ENCODE results near the gene LTK.

The LTK gene

DNA sequence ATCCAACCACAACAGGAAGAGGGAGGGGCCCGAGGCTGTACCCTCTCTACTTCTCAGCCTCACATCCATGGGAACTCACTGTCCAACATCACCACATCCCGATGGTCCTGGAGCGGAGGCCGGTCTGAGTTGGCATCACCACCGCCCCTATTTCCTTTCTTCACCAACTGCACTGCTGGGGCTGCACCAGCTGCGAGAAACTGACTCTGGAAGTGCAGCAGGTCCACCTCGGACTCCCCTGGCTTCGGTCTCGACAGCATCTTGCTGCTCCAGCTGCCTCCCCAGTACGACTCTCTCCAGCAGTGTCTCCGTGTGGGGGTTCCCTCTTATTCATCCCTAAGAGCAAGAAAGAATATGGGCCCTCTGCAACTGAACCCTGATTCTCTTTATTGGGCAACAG, 23.2 kb upstream of the LTK start:
- DNase-seq = peak in 2 of 10 donors; percentile 55 to 71
- intact Hi-C loops (cut with DNase I) = no loop called here

DNA sequence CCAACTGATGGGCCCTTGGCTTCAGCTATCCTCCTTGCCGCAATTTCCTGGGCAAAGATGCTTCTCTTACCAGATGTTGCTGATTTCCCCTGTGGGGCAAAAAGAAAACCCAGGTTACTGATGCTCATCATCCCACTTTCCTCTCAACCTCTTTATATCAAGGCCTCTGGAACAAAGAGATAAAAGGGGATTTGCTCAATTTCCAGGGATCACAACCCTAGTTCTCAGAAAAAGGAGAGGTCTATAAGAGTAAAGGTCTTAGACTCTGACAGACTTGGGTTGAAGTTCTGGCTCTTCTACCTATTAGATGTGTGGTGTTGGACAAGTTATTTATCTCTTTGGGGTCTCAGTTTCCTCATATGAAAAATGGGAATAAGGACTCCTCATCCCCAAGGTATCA, 21.9 kb upstream of the LTK start:
- intact Hi-C loops (cut with DNase I) = no loop called here
- no peak for DNase-seq

DNA sequence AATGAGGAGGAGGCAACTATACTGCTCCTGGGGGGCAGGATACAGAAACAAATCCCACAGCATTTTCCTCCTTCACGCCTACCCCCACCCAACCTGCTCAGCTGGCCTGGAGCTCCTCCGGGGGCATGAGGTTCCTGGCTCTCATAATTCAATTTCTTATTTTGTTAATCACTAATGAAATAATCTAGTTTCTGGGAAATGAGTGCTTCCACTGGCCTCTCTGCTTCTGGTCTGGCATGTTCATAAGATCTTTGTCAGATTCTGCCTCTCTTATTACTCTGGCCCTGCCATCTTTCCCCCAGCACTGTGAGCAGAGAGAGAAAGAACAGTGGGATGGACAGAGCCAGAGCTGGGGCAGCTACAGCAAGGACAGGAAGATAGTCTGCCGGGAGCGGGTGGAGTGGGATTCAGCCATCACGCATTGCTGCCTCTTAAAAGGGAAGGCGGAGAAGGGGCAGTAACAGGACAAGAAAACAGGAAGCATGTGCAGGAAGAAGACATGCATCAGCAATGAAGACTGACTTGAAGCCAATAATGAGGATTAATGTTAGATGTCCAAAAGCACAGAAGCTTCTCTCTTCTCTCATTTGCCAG, 16.8 kb upstream of the LTK start:
- DNase-seq = no peak
- intact Hi-C loops (cut with DNase I) = no loop called here

DNA sequence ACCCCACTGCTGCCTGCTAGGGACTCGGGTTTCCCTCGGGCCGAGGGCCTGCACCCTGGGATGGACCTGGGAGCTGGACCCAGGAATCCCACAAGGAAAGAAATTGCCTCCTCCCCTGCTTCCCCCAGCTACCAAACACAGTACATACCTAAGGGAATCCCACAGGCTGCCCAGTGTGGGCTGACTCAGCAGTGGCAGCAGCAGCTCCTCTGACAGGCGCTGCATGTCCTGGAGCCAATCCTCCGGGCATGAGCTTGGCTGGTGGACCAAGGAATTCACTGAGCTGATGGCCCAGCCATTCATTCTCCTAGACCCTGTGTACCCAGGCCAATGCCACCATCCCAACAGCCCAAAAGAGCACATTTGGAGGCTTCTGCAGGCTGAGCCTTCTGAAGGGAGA, 9.5 kb upstream of the LTK start:
- intact Hi-C loops (cut with DNase I) = no loop called here
- no peak for DNase-seq

DNA sequence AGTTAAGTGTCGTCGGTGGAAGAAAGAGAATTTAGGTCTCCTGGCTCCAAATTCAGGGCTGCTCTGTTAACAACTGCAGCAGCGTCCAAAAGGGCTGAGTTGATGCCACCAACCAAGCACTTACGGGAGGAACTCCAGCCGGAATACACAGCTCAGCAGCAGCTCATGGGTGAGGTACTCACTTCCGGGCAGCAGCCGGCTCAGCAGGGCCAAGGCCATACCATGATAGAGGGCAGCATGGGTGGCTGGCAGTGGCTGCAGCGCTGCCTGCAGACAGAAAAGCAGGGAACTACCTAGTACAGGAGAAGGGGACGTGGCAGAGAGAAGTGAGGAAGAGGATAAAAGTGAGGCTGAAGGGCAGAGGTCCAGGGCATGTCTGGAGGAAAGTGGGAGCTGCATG, 8.0 kb upstream of the LTK start:
- DNase-seq = peak in 1 of 10 donors; percentile 29
- intact Hi-C loops (cut with DNase I) = no loop called here

DNA sequence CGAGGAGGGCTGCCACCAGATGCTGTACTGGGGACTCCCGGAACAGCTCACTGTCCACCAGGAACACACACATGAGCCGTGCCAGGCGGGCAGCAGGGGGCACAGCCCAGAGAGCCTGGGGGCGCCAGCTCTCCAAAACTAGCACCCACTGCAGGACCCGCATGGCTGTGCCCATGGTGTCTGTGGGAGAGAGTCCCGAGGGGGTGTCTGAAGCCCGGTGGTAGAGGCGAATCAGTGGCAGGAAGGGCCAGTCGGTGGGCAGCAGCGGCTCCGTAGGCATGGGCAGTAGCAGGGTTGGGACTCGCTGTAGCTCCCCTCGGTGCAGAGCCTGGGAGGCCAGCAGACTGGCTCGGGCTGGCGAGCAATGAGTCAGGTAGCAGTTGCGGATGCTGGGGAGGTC, 7.0 kb upstream of the LTK start:
- intact Hi-C loops (cut with DNase I) = no loop called here
- peak in 1 of 10 donors; percentile 77 for DNase-seq

DNA sequence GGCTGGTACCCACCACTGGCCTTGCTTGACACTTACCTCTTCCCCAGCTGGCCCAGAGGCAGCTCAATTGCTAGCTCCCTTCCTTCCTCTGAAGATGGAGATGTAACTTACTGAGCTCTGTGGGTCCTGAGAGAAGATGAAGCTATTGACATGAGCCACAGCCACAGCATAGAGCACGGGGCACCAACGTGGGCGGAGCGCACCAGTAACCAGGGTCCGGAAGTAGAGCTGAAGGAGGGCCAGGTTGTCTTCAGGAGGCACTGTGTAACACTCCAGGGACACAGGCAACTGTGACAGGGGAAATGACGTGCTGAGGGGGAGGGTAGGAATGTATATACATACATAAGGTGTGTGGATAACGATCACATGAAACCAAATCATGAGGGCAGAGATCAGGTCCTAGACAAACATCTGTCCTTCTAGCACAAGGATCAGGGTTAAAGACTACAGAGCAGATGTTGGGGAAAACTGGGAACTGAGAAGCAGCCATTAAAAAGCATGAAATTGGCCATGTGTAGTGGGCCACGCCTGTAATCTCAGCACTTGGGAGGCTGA, 4.3 kb upstream of the LTK start:
- peak in 1 of 10 donors; percentile 49 for DNase-seq
- intact Hi-C loops (cut with DNase I) = no loop called here

DNA sequence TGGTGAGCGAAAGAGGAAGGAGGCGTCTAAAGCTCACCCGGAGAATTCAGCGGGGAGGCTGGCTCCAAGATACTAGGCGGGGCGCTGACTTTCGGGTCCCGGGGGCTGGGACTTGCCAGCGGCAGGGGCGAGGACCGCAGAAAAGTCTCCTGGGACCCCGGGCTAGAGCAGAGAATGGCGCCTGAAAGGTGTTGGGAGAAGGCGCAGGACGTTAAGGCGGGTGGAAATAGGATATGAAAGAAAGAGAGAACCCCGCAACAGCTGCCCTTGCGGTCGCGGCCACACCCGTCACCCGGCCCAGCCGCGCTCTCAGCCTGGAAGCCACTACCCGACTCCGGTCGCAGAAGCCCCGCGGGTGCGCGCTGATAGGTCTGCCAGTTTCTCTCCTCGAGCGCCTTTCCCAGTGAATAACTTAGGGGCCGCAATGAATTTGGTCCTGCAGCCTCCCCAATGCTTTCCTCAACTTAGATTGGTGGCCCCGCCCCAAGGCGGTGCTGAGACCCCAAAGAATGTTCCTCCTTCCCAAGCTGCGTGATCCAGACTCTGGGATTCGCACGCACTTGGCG, 604 bp downstream of the LTK start:
- no peak for DNase-seq
- intact Hi-C loops (cut with DNase I) = no loop called here

DNA sequence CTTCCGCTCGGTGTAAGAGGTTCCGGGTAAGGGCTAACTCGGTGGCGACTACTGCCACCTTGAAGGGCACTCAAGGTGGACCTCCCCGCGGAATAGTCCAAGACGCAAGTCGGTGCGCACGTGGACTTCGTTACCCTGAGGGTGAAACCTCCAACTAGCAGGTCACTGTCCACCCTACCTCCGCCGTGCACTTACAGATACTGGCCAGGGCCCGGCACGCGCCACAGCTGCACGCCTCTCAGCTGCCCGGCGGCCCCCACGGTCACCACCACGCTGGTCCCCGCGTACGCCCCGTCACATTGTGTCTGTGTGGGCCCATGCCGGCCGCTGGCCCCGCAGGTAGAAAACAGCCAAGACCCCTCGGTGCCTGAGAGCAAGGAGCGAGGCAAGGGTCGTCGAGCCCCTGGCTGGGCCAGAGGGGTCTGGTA, 1.1 kb downstream of the LTK start:
- intact Hi-C loops (cut with DNase I) = no loop called here

DNA sequence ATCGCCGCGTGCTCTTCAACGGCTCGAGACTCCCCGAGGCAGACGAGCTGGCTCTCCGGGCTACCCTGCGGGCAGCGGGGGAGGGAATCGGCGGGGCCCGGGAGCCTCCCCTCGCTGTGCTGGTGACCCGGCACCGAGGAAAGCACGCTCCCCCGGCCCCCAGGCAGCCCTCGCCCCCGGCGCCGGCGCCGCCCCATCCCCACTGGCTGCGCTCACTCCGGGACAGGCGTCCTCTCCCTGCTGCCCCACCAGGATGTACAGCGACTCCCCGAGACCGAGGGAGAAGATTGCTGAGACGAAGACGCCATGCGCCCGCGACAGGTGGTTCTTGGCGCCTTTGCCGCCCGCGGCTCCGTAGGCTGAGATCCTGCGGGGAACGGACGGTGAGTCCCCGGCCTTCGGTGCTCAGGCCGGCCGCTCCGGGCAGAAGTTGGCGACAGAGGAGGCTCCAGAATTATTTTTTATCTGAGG, 1.7 kb downstream of the LTK start:
- intact Hi-C loops (cut with DNase I) = no loop called here
- no peak for DNase-seq

More for the DNA sequence above, 1.1 kb downstream of the LTK start:
- DNase-seq = no peak

DNA sequence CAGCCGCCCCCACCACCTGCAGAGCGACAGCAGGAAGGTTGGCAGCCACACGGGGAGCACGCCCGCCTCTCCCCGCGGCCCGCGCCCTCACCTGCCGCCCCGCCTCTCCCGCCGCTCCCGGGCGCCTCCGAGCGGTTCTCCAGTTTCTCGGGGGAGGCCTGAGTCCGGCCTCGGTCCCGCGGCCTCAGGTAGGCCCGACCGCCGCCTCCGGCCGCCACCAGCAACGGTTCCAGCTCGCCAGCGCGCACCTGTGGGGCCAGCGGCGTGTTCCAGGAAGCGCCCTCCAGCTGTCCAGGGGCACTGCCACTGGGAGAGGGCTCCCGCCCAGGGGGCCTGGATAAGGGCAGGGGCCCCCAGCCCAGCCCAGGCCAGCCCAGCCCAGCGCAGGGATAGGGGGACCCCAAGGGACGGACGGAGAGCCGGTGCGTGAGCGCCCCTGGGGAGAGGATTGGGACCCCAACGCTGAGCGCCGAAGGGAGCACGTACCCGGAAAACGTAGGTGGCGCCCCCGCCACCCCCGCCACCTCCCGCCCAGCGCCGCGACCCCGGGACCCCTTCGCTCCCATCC, 2.2 kb downstream of the LTK start:
- DNase-seq = no peak
- intact Hi-C loops (cut with DNase I) = no loop called here

DNA sequence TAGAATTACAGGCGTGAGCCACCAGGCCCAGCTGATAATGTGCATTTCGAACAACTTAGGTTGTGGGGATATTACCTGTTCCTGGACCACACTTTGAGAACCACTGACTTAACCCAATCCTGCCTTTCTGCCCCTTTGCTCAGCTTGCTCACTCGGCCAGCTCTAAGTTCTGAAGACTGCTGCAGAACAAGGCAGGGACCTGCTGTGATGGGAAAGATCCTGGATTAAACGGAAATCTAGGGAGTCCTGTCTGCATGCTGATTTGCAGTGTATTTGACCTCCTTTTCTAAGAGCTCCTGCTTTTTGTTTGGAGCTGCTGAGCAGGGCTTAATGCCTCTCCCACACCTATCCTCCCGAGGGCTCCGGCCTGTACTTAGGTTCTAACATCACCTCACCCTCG, 2.9 kb downstream of the LTK start:
- intact Hi-C loops (cut with DNase I) = no loop called here
- DNase-seq = no peak

DNA sequence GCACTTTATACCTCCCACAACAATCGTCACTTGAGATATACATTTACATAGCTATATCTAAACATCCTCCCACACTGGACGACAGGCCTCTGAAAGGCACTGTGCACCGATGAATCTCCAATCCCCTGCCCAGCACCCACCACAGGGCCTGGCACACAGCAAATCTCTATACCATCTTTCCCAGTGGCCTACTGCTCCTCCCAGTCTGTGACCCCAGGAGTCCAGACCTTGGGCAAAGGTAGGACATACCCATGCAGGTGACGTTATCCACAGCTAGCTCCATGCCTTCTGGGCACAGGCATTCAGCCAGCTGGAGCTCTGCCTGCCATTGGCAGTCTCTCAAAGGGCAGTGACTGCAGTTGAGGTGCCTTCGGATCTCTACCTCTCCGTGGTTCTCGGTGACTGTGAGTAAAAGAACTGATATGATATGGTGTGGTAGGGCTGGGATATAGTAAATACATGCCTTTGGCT, 5.8 kb downstream of the LTK start:
- intact Hi-C loops (cut with DNase I) = no loop called here
- DNase-seq = peak in 3 of 10 donors; percentile 54 to 87 (median 80)

DNA sequence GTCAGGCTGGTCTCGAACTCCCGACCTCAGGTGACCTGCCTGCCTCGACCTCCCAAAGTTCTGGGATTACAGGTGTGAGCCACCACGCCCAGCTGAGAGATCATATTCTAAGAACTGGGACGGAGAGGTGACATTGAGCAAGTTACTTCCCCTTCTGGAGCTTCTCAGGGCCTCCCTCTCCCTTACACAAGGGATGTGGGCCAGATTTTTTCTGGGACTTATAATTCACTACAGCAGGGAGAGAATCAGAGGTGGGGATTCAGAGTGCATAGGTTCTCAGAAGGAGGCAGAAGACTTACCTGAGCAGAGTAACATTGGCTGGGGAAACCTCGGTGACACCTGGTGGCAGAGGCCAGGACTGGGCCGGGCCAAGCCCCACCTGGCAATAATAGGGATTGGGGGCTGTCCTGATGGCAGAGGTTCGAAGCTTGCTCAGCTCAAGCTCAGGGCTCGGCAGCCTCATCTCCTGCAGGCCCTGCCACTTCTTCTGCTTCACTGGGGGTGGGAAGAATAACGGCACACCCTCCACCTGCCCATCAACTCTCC, 6.8 kb downstream of the LTK start:
- intact Hi-C loops (cut with DNase I) = no loop called here
- no peak for DNase-seq

DNA sequence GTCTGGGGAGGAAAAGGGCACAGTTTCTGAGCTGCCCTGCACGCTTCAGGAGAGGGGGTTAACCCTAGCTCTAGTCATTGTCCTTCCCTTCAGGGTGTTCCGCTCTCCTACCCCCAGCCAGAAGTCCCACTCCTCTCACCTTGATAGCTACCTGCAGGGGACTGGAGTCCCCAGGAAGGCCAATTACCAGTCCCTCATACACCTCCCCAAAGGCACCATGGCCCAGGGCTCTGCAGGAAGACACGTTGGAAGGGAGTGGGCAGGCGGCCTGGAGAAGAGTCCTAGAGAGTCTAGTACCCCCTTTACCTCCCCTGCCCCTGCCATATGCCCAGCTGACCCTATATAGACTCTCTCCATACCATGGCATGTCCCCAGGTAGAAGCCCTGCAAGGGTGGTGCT, 7.9 kb downstream of the LTK start:
- DNase-seq = no peak
- intact Hi-C loops (cut with DNase I) = no loop called here

DNA sequence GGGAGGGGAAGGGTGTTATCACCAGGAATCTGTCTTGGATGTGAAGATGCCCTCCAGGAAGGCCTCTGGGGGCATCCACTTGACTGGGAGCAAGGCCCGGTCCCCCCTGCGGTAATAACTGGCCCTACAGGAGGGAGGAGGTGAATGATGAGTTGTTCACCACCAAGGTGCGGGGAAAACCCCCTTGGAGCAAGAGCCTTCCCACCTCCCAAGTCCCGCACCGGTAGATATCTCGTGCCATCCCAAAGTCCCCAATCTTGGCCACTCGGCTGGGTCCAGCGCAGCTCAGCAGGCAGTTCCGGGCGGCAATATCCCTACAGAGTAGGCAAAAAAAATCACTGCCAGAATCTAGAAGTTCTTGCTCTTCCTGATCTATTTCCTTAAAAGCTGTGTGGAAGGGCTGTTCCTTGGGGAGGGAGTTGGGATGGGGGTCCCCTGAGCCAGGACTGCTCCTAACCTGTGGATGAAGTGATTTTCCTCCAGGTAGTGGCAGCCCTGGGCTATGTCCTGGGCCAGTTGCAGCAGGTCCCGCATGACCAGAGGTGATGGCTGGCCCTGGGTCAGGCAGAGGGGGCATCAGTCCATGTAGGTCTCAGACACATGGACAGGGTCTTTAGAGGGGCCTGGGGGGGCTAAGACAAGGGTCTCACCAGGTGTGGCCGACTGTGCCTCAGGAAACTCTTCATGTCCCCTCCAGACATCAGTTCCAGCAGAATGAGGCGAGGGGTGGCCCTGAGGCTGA, 8.7 kb downstream of the LTK start:
- intact Hi-C loops (cut with DNase I) = no loop called here
- DNase-seq = peak in 1 of 10 donors; percentile 80

DNA sequence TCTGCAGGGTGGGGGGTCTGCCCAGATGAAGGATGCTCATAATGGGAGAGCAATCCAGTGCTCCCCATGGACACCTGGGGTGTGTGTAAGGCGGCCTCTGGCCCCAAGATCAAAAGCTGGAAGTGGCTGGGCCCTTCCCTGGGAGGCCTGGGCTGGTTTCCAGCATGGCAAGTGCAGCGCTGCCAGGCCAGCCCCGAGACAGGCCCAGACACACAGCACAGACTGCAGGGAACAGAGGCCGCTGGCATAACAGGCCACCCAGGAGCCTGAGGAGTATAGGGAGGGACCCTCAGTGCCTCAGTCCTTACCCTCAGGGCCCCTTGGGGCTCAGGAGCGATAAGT, 10.0 kb downstream of the LTK start:
- DNase-seq = peak in 1 of 10 donors; percentile 79
- intact Hi-C loops (cut with DNase I) = no loop called here

DNA sequence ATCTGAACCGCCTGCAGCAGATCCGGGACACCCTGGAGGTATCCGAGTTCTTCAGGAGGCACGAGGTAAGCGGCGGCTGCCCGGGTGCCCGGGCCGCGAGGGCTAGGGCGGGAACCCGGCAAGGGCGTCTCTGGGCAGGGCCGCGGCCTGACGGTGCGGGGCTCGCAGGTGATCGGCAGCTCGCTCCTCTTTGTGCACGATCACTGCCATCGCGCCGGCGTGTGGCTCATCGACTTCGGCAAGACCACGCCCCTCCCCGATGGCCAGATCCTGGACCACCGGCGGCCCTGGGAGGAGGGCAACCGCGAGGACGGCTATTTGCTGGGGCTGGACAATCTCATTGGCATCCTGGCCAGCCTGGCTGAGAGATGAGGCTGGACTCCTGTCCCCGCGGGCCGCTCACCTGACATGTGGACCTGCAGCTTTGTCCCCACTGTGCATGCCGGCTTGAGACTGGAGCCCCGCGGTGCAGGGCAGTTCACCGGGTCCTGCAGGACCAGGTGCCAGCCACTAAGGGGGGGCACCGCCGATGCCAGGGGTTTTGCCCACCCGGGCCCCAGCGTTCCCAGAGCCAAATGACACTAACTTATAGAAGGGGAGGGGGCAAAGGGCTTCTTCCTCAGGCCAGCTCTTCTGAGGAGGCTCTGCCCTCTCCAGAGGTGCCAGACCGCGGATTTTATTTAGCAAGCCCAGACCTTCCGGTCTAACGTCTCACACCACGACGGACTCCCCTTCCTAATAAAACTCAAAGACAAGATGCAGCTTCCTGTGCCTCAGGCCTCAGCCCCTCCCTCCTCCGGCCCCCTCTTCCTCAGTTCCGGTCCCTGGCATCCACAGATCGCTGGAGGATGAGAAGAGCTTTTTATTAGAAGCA, 10.6 kb downstream of the LTK start:
- DNase-seq = peak in 1 of 10 donors; percentile 66

DNA sequence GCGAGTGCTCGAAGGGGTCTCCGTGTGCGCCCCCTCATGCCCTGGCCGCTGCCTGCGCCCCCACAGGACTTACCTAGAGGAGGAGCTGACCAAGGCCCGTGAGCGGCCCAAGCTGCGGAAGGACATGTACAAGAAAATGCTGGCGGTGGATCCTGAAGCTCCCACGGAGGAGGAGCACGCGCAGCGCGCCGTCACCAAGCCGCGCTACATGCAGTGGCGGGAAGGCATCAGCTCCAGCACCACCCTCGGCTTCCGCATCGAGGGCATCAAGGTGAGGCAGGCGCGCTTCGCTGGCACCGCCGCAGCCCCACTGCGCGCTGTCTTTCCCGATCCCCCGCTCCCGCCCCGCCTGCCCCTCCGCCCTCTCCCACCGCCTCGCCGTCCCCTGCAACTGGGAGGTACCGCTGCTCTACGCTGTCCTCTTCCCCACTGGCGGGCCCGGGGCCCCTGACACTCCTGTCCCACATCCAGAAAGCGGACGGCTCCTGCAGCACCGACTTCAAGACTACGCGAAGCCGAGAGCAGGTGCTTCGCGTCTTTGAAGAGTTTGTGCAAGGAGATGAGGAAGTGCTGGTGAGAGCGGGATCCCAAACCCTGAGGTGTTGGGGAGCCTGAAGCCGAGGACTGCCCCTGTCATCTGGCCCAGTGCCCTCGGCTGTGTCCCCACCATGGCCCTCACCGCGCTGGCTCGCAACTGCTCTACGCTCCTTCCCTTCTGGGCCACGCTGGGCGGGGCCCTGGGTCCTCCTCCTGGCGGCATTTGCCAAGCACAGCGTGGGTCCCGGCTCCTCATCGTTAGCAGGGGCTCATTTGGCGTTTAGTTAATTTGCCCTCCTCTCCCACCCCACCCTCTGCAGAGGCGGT, 11.5 kb downstream of the LTK start:
- DNase-seq = peak in 1 of 10 donors; percentile 81
- intact Hi-C loops (cut with DNase I) = no loop called here

More for the DNA sequence above, 10.6 kb downstream of the LTK start:
- intact Hi-C loops (cut with DNase I) = no loop called here
